Esophagus muscularis mucosa (tissue), 3 donors: ENCODE results near the gene RFNG.

Source experiments
- CTCF ChIP-seq, 3 experiments: fragments of 200-600 bp in 2 of 3; fragments of 450-650 bp in 1 of 3; sonication (generic) in 2 of 3; IDR thresholded peaks; one replicate each; pipeline ENCODE4 v1.5.1; 2017 to 2019; ENCODE audit warnings: antibody characterized with exemption in 3 of 3, mild to moderate bottlenecking in 2 of 3, moderate library complexity in 1 of 3
- POLR2A ChIP-seq: fragments of 450-650 bp; IDR thresholded peaks from one replicate; pipeline ENCODE4 v1.6.1; 2017; ENCODE audit warnings: antibody characterized with exemption, moderate library complexity, mild to moderate bottlenecking, low read depth

DNA sequence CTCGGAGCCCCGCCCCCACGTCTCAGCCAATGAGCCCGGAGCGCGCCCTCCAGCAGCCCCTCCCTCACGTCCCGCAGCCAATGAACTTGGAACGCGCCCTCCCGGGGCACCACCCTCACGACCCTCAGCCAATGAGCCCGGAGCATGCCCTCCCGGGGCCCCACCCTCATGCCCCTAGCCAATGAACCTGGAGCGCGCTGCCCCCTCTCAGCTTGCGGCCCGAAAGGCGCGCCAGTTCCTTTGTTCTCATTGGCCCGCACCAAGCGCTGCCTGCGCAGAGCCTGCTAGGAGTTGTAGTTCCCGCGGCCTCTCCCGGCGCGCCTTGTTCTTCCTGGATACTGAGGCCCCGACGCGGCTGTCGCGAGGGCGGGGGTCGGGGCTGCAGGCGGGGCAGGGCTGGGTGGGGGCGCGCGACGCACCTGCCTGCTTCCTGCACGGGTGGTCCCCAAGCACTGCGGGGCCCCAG, 28.6 kb downstream of the RFNG start, which contains the start of gene LRRC45:
- TF ChIP-seq CTCF (IDR thresholded peaks at IDR 0.05) (peak in 1 of 3 experiments; percentile 39), POLR2A (no peak)
